CD4-positive, CD25-positive, alpha-beta regulatory T cell (primary cell): ENCODE data around the gene HCK. TPM values are rescaled to one million over a fixed set of nuclear protein-coding genes. Genes with fewer than 3 reads are reported as not detected.

Source experiments
- ATAC-seq, 2 donors: fragments of 150-1000 bp; cut with Tn5 transposase; one replicate each; pipeline ENCODE4 v1.10.0; 2021; ENCODE audit warnings: low read depth in 2 of 2, moderate number of reproducible peaks in 2 of 2, moderate library complexity in 1 of 2
- DNase-seq, 3 donors: peaks; one replicate each; pipeline versions ENCODE4 v3.0.0 to v3.0.0-alpha.2; 2012 to 2022; ENCODE audit warnings: mixed read lengths in 1 of 3
- H3K27ac ChIP-seq: one replicate; pipeline ENCODE4 v1.7.0; 2013; ENCODE audit warnings: mild to moderate bottlenecking, low read length; ENCODE audit not compliant: insufficient read depth, poor library complexity, severe bottlenecking
- H3K27me3 ChIP-seq: one replicate; pipeline ENCODE4 v1.7.0; 2013; ENCODE audit warnings: low read length; ENCODE audit not compliant: control insufficient read depth, insufficient read depth
- H3K36me3 ChIP-seq: one replicate; pipeline ENCODE4 v1.7.0; 2013; ENCODE audit warnings: mild to moderate bottlenecking, low read length, moderate library complexity; ENCODE audit not compliant: control insufficient read depth, insufficient read depth
- H3K4me1 ChIP-seq: 2 replicates; pipeline ENCODE4 v1.7.0; 2013; ENCODE audit warnings: mild to moderate bottlenecking, low read length; ENCODE audit not compliant: insufficient read depth, control insufficient read depth, poor library complexity, severe bottlenecking
- H3K4me3 ChIP-seq: one replicate; pipeline ENCODE4 v1.7.0; 2013; ENCODE audit warnings: low read depth, mild to moderate bottlenecking, low read length, moderate library complexity
- H3K9me3 ChIP-seq, 2 experiments: 1 replicate in 1 of 2; 2 replicates in 1 of 2; pipeline ENCODE4 v1.7.0; 2013; ENCODE audit warnings: low read length in 2 of 2, mild to moderate bottlenecking in 1 of 2, moderate library complexity in 1 of 2; ENCODE audit not compliant: control insufficient read depth in 2 of 2
- H3K27ac Mint-ChIP-seq, 3 donors: one replicate each; pipeline ENCODE4 v1.8.0; 2020 to 2022; ENCODE audit warnings: mild to moderate bottlenecking in 3 of 3, mixed read lengths in 3 of 3, moderate library complexity in 2 of 3
- H3K27me3 Mint-ChIP-seq: one replicate; pipeline ENCODE4 v1.8.0; 2022; ENCODE audit warnings: mild to moderate bottlenecking, mixed read lengths
- H3K36me3 Mint-ChIP-seq: one replicate; pipeline ENCODE4 v1.8.0; 2020; ENCODE audit warnings: mixed read lengths
- H3K4me1 Mint-ChIP-seq, 4 donors: one replicate each; pipeline ENCODE4 v1.8.0; 2020 to 2022; ENCODE audit warnings: mixed read lengths in 4 of 4, mild to moderate bottlenecking in 1 of 4
- H3K4me3 Mint-ChIP-seq, 4 donors: one replicate each; pipeline ENCODE4 v1.8.0; 2020 to 2022; ENCODE audit warnings: mild to moderate bottlenecking in 4 of 4, mixed read lengths in 4 of 4, moderate library complexity in 3 of 4
- H3K9me3 Mint-ChIP-seq, 7 donors: one replicate each; pipeline ENCODE4 v1.8.0; 2020 to 2022; ENCODE audit warnings: mixed read lengths in 7 of 7, mild to moderate bottlenecking in 3 of 7, moderate library complexity in 2 of 7
- polyA plus RNA-seq, 4 donors: library from polyadenylated mRNA; unstranded; fragments of 300-500 nt; fragmentation: Illumina TruSeq; gene quantifications; one replicate each; pipeline ENCODE4 v1.2.3, GENCODE V29; 2021
- total RNA-seq: library from RNA; stranded (reverse); gene quantifications from one replicate; pipeline ENCODE4 v1.2.3, GENCODE V29; 2022

Gene HCK
- total and polyA plus RNA-seq, 5 donors from 2014 or later: 0.23 to 0.87 (median 0.25) TPM; not detected in 2

DNA sequence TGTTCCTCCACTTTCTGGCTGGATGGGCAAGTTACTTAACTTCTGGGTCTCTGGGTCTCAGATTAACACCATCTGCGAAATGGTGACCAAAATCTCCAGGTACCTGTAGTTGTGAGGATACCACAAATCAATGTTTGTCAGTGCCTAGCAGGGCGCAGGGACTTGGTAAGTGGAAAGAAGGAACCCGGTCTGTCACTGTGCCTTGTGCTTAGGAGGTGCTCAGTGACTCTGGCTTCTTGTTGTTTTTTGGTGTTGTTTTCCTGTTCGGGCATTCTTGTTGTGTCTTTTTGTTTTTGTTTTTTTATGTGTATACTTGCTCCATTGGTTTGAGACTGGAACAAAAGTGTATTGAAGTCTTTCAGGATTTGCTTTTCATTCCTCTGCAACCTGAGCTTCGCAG, 75.3 kb downstream of the HCK start:
- Histone ChIP-seq H3K36me3 (no peaks in the 10 kb centered on the region), H3K4me1 (no peaks in the 10 kb centered on the region), H3K9me3 (no peaks in the 10 kb centered on the region), H3K27me3 (no peaks in the 10 kb centered on the region), H3K4me3 (no peak overlapping the region), H3K27ac (no peak overlapping the region)
- Mint-ChIP-seq H3K27ac (peak overlapping the region in 1 of 3 donors; percentile 67), H3K4me3 (no peak overlapping the region), H3K9me3 (no peaks in the 10 kb centered on the region), H3K4me1 (peaks cover 5 to 28% (median 15%) of the 10 kb centered on the region in 4 donors), H3K36me3 (peaks cover 24% of the 10 kb centered on the region), H3K27me3 (no peaks in the 10 kb centered on the region)
- ATAC-seq (no peak), DNase-seq (no peak)

DNA sequence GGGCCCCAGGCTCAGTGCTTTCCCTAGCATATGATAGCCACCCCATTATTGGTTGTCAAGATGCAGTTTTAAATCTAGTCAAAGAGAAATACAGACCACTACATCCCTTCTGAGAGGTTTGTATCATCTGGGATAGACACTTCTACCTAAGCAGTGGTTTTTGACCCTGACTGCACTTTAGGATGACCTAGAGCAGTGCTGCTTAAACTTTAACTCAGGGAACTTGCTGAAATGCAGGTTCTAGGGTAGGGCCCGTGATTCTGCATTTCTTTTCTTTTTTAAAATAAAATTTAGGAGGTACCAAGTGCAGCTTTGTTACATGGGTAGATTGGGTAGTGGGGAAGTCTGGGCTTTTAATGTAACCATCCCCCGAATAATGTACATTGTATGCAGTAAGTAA, 76.1 kb downstream of the HCK start:
- Histone ChIP-seq H3K36me3 (peaks cover 7% of the 10 kb centered on the region), H3K4me1 (no peaks in the 10 kb centered on the region), H3K27me3 (no peaks in the 10 kb centered on the region), H3K27ac (no peak overlapping the region), H3K4me3 (no peak overlapping the region), H3K9me3 (no peaks in the 10 kb centered on the region)
- H3K27me3 Mint-ChIP-seq: no peaks in the 10 kb centered on the region
- H3K4me3 Mint-ChIP-seq: no peak overlapping the region
- ATAC-seq: no peak
- H3K4me1 Mint-ChIP-seq: peaks cover 5 to 29% (median 16%) of the 10 kb centered on the region in 4 donors
- no peak for DNase-seq
- H3K36me3 Mint-ChIP-seq: peaks cover 29% of the 10 kb centered on the region
- H3K27ac Mint-ChIP-seq: no peak overlapping the region
- H3K9me3 Mint-ChIP-seq: no peaks in the 10 kb centered on the region

DNA sequence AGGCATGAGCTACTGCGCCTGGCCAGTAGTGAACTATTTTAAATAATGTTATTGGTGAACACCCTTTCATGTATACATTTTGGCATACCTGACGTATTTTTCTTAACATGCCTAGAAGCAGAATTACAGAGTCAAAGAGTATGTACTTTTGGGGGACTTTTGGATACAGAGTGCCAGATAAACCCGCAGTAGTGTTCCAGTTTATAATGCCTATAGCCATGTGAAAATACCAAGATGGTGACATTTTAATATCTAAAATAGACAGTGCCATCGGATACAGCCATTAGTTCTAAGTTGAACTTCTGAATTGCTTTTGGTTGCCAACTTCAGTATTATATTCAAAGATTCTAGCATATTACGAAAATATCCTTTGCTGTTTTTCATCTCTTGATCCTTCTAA, 77.8 kb downstream of the HCK start:
- Mint-ChIP-seq H3K4me3 (no peak overlapping the region), H3K36me3 (peaks cover 24% of the 10 kb centered on the region), H3K27me3 (no peaks in the 10 kb centered on the region), H3K9me3 (no peaks in the 10 kb centered on the region), H3K4me1 (peaks cover 5 to 31% (median 16%) of the 10 kb centered on the region in 4 donors), H3K27ac (peak overlapping the region in 1 of 3 donors; percentile 60)
- Histone ChIP-seq H3K4me1 (no peaks in the 10 kb centered on the region), H3K27me3 (no peaks in the 10 kb centered on the region), H3K27ac (no peak overlapping the region), H3K36me3 (peaks cover 17% of the 10 kb centered on the region), H3K9me3 (no peaks in the 10 kb centered on the region), H3K4me3 (no peak overlapping the region)
- DNase-seq (no peak), ATAC-seq (no peak)

DNA sequence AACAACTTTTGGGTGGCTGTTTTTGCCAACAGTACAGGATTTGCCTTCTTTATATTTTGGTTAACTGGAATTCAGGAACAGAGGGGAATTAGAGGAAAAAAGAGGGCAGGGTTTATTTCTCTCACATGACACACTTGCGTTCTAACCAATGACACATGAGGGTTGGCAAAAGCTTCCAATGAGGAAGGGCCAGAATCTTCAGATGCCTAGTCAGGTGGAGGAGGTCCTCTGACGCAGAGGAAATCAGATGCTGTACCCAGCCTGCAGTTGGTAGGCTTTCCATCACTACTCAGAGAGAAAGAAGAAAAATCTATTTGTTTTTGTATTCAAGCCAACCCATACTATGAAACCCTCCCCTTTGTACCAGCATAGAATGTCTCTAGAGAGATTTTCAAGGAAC, 78.3 kb downstream of the HCK start:
- Mint-ChIP-seq H3K4me3 (no peak overlapping the region), H3K4me1 (peaks cover 4 to 32% (median 15%) of the 10 kb centered on the region in 4 donors), H3K9me3 (no peaks in the 10 kb centered on the region), H3K27ac (peak overlapping the region in 1 of 3 donors; percentile 60), H3K27me3 (no peaks in the 10 kb centered on the region), H3K36me3 (peaks cover 26% of the 10 kb centered on the region)
- H3K27me3 ChIP-seq: no peaks in the 10 kb centered on the region
- ATAC-seq (no peak), DNase-seq (no peak)
- H3K9me3 ChIP-seq: no peaks in the 10 kb centered on the region
- no peak overlapping the region for H3K4me3 ChIP-seq
- H3K36me3 ChIP-seq: peaks cover 18% of the 10 kb centered on the region
- H3K4me1 ChIP-seq: no peaks in the 10 kb centered on the region
- H3K27ac ChIP-seq: no peak overlapping the region

DNA sequence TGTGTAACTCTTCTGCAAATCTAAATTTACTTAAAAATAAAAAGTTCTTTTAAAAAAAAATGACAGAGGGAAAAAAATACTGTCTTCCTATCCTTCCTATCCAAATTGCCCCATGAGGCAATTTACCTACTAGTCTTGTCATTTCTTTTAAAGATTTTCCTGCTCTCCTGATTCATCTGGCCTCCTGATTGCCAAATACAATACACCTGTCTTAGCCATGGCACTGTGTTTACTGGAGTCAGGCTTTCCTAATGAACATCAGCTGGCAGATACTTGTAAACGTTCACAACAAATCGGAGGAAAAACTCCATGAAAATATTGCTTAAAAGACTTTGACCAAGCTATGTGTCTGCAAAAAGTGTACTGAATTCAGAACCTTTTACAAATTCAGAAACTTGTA, 78.9 kb downstream of the HCK start:
- Histone ChIP-seq H3K4me3 (no peak overlapping the region), H3K27me3 (no peaks in the 10 kb centered on the region), H3K27ac (no peak overlapping the region), H3K9me3 (no peaks in the 10 kb centered on the region), H3K36me3 (peaks cover 23% of the 10 kb centered on the region), H3K4me1 (no peaks in the 10 kb centered on the region)
- Mint-ChIP-seq H3K9me3 (no peaks in the 10 kb centered on the region), H3K4me3 (no peak overlapping the region), H3K27me3 (no peaks in the 10 kb centered on the region), H3K36me3 (peaks cover 32% of the 10 kb centered on the region), H3K27ac (peak overlapping the region; percentile 2 to 74 (median 73)), H3K4me1 (peaks cover 4 to 33% (median 17%) of the 10 kb centered on the region in 4 donors)
- DNase-seq (no peak), ATAC-seq (no peak)

DNA sequence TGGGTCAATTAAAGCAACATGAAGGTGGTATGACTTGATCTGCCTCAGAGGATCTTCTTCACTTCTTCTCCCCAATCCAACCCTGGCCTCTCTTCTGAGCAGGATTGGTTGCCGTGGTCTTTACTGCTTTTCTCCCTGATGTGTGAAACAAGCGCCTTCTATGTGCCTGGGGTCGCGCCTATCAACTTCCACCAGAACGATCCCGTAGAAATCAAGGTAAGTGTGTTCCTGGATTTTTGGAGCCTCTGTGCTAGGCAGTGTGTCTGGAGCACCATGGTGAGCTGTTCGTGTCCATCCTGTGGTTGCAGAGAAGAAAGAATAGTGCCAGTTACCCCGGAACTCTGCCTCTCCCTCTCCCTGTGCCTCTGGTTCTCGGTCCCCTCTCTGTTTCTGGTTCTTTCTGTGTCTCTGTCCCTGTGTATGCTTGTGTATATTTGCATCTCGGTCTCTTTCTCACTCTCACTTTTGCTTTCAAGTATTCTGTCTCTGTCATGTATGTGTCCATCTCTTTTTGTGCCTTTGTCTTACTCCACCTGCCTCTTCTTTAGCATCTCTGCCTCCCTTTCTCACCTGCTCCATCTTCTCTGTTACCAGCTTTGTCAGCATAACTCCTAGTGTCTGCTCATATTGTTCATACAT, 81.0 kb downstream of the HCK start:
- H3K27ac Mint-ChIP-seq: peak overlapping the region; percentile 38 to 73 (median 52)

DNA sequence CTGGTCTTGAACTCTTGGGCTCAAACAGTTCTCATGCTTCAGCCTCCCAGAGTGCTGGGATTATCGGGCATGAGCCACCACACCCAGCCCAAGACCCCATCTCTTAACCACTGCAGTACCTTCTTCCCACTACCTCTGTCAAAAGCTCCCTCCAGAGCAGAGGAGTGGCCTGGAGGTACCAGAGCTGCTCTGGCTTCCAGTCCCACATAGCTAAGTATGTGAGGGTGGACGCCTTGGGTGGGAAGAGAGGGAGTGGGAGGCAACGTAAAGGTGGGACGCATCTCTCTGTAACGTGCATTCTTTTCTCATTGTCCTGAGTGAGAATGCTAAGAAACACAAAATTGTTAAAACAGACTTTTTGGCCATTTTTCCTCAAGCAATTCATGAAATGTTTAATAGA, 82.0 kb downstream of the HCK start:
- no peaks in the 10 kb centered on the region for H3K4me1 ChIP-seq
- peaks cover 36% of the 10 kb centered on the region for H3K36me3 Mint-ChIP-seq
- no peak overlapping the region for H3K27ac Mint-ChIP-seq
- H3K27me3 Mint-ChIP-seq: no peaks in the 10 kb centered on the region
- no peak for ATAC-seq
- peaks cover 52% of the 10 kb centered on the region for H3K36me3 ChIP-seq
- no peak for DNase-seq
- no peak overlapping the region for H3K4me3 ChIP-seq
- H3K27ac ChIP-seq: no peak overlapping the region
- H3K9me3 ChIP-seq: no peaks in the 10 kb centered on the region
- no peaks in the 10 kb centered on the region for H3K9me3 Mint-ChIP-seq
- H3K4me3 Mint-ChIP-seq: no peak overlapping the region
- H3K4me1 Mint-ChIP-seq: peaks cover 4 to 24% (median 14%) of the 10 kb centered on the region in 4 donors
- no peaks in the 10 kb centered on the region for H3K27me3 ChIP-seq

More for the DNA sequence above, 81.0 kb downstream of the HCK start:
- DNase-seq (no peak), ATAC-seq (no peak)
- peaks cover 35% of the 10 kb centered on the region for H3K36me3 Mint-ChIP-seq
- Histone ChIP-seq H3K9me3 (no peaks in the 10 kb centered on the region), H3K36me3 (peaks cover 42% of the 10 kb centered on the region), H3K27ac (no peak overlapping the region), H3K27me3 (no peaks in the 10 kb centered on the region), H3K4me3 (no peak overlapping the region), H3K4me1 (no peaks in the 10 kb centered on the region)
- H3K9me3 Mint-ChIP-seq: no peaks in the 10 kb centered on the region
- H3K4me1 Mint-ChIP-seq: peaks cover 4 to 24% (median 14%) of the 10 kb centered on the region in 4 donors
- no peaks in the 10 kb centered on the region for H3K27me3 Mint-ChIP-seq
- peak overlapping the region in 1 of 4 donors; percentile 17 for H3K4me3 Mint-ChIP-seq

DNA sequence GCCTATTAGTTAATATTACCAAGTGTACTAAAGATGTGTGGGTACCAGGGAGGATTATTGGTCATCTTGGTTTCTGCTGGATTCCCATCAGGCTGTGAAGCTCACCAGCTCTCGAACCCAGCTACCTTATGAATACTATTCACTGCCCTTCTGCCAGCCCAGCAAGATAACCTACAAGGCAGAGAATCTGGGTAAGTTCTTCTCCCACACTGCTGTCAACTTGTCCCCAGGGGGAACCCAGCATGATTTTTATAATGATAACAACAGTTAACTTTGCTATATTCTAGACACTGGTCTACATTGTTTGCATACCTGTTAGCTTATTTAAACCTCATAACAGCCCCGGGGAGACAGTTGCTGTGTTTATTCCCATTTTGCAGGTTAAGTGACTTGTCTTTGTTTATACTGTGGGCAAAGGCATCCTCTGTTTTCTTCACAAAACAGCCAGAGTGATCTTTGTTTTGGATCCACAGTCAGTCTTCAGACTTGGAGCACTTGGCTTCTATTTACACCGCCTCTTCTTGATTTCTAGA, 84.0 kb downstream of the HCK start:
- H3K4me1 Mint-ChIP-seq: peaks cover 4 to 17% (median 11%) of the 10 kb centered on the region in 4 donors
- no peak overlapping the region for H3K4me3 Mint-ChIP-seq
- Histone ChIP-seq H3K9me3 (no peaks in the 10 kb centered on the region), H3K4me3 (no peak overlapping the region), H3K27me3 (no peaks in the 10 kb centered on the region), H3K4me1 (no peaks in the 10 kb centered on the region), H3K27ac (no peak overlapping the region), H3K36me3 (peaks cover 68% of the 10 kb centered on the region)
- no peaks in the 10 kb centered on the region for H3K9me3 Mint-ChIP-seq
- DNase-seq: no peak
- no peak overlapping the region for H3K27ac Mint-ChIP-seq
- peaks cover 52% of the 10 kb centered on the region for H3K36me3 Mint-ChIP-seq
- peaks cover 4% of the 10 kb centered on the region for H3K27me3 Mint-ChIP-seq
- ATAC-seq: no peak
